HCT116 (cell line): Measurements from ENCODE around the gene MRPL47.

Source experiments
- CEBPB ChIP-seq: IDR thresholded peaks from 2 replicates; pipeline ENCODE4 v1.6.1; 2012; ENCODE audit warnings: low read depth
- EZH2 ChIP-seq: fragments of 200-600 bp; sonication (generic); IDR thresholded peaks from 2 replicates; pipeline ENCODE4 v1.6.1; 2017; ENCODE audit warnings: antibody characterized with exemption, mixed run types
- EZH2phosphoT487 ChIP-seq: fragments of 200-600 bp; IDR thresholded peaks from 2 replicates; pipeline ENCODE4 v1.6.1; 2018; ENCODE audit warnings: antibody characterized with exemption, borderline replicate concordance
- POLR2A ChIP-seq: IDR thresholded peaks from 2 replicates; pipeline ENCODE4 v1.7.0; 2011; ENCODE audit warnings: borderline replicate concordance; ENCODE audit not compliant: insufficient read depth, insufficient read length; ENCODE audit errors: extremely low read depth
- POLR2AphosphoS5 ChIP-seq: IDR thresholded peaks from 2 replicates; pipeline ENCODE4 v1.6.1; 2011; ENCODE audit warnings: mild to moderate bottlenecking, low read depth, low read length, moderate library complexity
- TCF7L2 ChIP-seq: IDR thresholded peaks from 2 replicates; pipeline ENCODE4 v1.7.0; 2011; ENCODE audit warnings: borderline replicate concordance, inconsistent platforms; ENCODE audit not compliant: insufficient read depth, insufficient read length; ENCODE audit errors: extremely low read depth
- TF ChIP-seq, protein P1 (sequence below), 3 experiments: fragments of 200-600 bp in 1 of 3; sonication (generic) in 1 of 3; IDR thresholded peaks in 2 of 3; conservative IDR thresholded peaks in 1 of 3; 2 replicates each; pipeline ENCODE4 v1.5.1; 2012 to 2017; ENCODE audit warnings: low read depth in 2 of 3, low read length in 2 of 3, antibody characterized with exemption in 1 of 3, borderline replicate concordance in 1 of 3, control low read depth in 1 of 3, mild to moderate bottlenecking in 1 of 3, mixed read lengths in 1 of 3, mixed run types in 1 of 3, moderate library complexity in 1 of 3; ENCODE audit not compliant: insufficient read depth in 1 of 3
- TF ChIP-seq, protein P2 (sequence below): IDR thresholded peaks from 2 replicates; pipeline ENCODE4 v1.6.1; 2012

DNA sequence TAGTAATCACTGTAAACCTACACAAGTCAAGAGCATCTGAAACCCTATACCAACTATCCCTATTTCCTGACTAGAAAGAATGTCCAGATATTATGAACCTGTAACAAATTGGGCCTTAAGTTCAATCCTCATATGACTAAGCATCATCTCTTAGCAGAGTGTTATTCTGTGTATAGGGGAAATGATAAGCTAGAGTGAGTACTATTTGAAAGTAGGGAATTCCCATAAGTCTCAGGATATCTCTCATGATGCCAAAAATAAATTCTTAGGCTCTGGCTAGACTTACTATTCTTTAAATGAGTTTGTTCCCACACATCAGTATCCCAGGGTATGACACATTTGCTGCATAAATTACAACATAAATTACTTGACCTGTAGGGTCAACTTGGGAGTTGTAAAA lies 15.3 kb downstream of the MRPL47 start:
- TF ChIP-seq POLR2AphosphoS5 = no peak
- TF ChIP-seq, protein P1, sequence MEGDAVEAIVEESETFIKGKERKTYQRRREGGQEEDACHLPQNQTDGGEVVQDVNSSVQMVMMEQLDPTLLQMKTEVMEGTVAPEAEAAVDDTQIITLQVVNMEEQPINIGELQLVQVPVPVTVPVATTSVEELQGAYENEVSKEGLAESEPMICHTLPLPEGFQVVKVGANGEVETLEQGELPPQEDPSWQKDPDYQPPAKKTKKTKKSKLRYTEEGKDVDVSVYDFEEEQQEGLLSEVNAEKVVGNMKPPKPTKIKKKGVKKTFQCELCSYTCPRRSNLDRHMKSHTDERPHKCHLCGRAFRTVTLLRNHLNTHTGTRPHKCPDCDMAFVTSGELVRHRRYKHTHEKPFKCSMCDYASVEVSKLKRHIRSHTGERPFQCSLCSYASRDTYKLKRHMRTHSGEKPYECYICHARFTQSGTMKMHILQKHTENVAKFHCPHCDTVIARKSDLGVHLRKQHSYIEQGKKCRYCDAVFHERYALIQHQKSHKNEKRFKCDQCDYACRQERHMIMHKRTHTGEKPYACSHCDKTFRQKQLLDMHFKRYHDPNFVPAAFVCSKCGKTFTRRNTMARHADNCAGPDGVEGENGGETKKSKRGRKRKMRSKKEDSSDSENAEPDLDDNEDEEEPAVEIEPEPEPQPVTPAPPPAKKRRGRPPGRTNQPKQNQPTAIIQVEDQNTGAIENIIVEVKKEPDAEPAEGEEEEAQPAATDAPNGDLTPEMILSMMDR (IDR thresholded peaks at IDR 0.05 in 2 of 3, conservative IDR thresholded peaks at IDR 0.05 in 1 of 3; ENCODE audit: borderline replicate concordance in 1 of 3, insufficient read depth in 1 of 3, low read depth in 2 of 3, low read length in 2 of 3) = no peak
- no peak for TF ChIP-seq CEBPB
- no peak for TF ChIP-seq EZH2
- no peak for TF ChIP-seq TCF7L2
- TF ChIP-seq EZH2phosphoT487 = no peak
- no peak for TF ChIP-seq POLR2A
- TF ChIP-seq, protein P2, sequence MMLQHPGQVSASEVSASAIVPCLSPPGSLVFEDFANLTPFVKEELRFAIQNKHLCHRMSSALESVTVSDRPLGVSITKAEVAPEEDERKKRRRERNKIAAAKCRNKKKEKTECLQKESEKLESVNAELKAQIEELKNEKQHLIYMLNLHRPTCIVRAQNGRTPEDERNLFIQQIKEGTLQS = no peak
